HEK293 (cell line): ENCODE data around the gene CSDE1.

Source experiments
- KLF17 ChIP-seq: fragments of 450-650 bp; formaldehyde crosslinking; IDR thresholded peaks from 2 replicates; pipeline ENCODE4 v1.5.1; 2016; ENCODE audit warnings: missing biosample characterization, missing genetic modification characterization
- KLF9 ChIP-seq: fragments of 450-650 bp; formaldehyde crosslinking; IDR thresholded peaks from 2 replicates; pipeline ENCODE4 v1.5.1; 2016; ENCODE audit warnings: missing biosample characterization, missing genetic modification characterization, low read depth
- MZF1 ChIP-seq: fragments of 450-650 bp; formaldehyde crosslinking; IDR thresholded peaks from 2 replicates; pipeline ENCODE4 v1.5.1; 2017; ENCODE audit warnings: missing biosample characterization, missing genetic modification characterization, borderline replicate concordance
- PBX3 ChIP-seq: sonication (generic); formaldehyde crosslinking; IDR thresholded peaks from 2 replicates; pipeline ENCODE4 v1.8.1; 2022; ENCODE audit warnings: mild to moderate bottlenecking, moderate library complexity, missing genetic modification reagents
- PRDM4 ChIP-seq: fragments of 450-650 bp; formaldehyde crosslinking; IDR thresholded peaks from 2 replicates; pipeline ENCODE4 v1.5.1; 2017; ENCODE audit warnings: missing biosample characterization, missing genetic modification characterization
- RBAK ChIP-seq: fragments of 450-650 bp; formaldehyde crosslinking; IDR thresholded peaks from 2 replicates; pipeline ENCODE4 v1.5.1; 2016; ENCODE audit warnings: missing biosample characterization, missing genetic modification characterization
- SALL2 ChIP-seq: fragments of 450-650 bp; formaldehyde crosslinking; IDR thresholded peaks from 2 replicates; pipeline ENCODE4 v1.5.0; 2017; ENCODE audit warnings: missing biosample characterization, mild to moderate bottlenecking, missing genetic modification characterization, borderline replicate concordance
- TCF7L2 ChIP-seq: IDR thresholded peaks from 2 replicates; pipeline ENCODE4 v1.6.1; 2011; ENCODE audit warnings: low read depth, mild to moderate bottlenecking, inconsistent platforms, low read length, moderate library complexity, borderline replicate concordance
- TRIM28 ChIP-seq: IDR thresholded peaks from 2 replicates; pipeline ENCODE4 v1.6.1; 2011; ENCODE audit warnings: low read length, control low read depth, borderline replicate concordance
- YY2 ChIP-seq: fragments of 450-650 bp; formaldehyde crosslinking; IDR thresholded peaks from 2 replicates; pipeline ENCODE4 v1.5.1; 2016; ENCODE audit warnings: missing biosample characterization, missing genetic modification characterization
- ZBTB11 ChIP-seq: fragments of 450-650 bp; formaldehyde crosslinking; conservative IDR thresholded peaks from 2 replicates; pipeline ENCODE4 v1.5.1; 2016; ENCODE audit warnings: low read depth, missing biosample characterization, missing genetic modification characterization
- ZBTB17 ChIP-seq: fragments of 450-650 bp; formaldehyde crosslinking; IDR thresholded peaks from 2 replicates; pipeline ENCODE4 v1.5.1; 2016; ENCODE audit warnings: missing biosample characterization, missing genetic modification characterization
- ZBTB48 ChIP-seq: fragments of 450-650 bp; formaldehyde crosslinking; IDR thresholded peaks from 2 replicates; pipeline ENCODE4 v1.5.1; 2016; ENCODE audit warnings: missing biosample characterization, missing genetic modification characterization
- ZFP69B ChIP-seq: fragments of 450-650 bp; formaldehyde crosslinking; IDR thresholded peaks from 2 replicates; pipeline ENCODE4 v1.5.1; 2016; ENCODE audit warnings: missing biosample characterization, missing genetic modification characterization
- ZNF155 ChIP-seq: fragments of 450-650 bp; formaldehyde crosslinking; IDR thresholded peaks from 2 replicates; pipeline ENCODE4 v1.5.1; 2016; ENCODE audit warnings: missing biosample characterization, missing genetic modification characterization
- ZNF174 ChIP-seq: fragments of 450-650 bp; formaldehyde crosslinking; IDR thresholded peaks from 2 replicates; pipeline ENCODE4 v1.5.0; 2017; ENCODE audit warnings: missing biosample characterization, mild to moderate bottlenecking, missing genetic modification characterization
- ZNF37A ChIP-seq: fragments of 450-650 bp; IDR thresholded peaks from 2 replicates; pipeline ENCODE4 v1.5.1; 2018; ENCODE audit warnings: missing biosample characterization, missing genetic modification characterization
- ZNF398 ChIP-seq: fragments of 450-650 bp; formaldehyde crosslinking; IDR thresholded peaks from 2 replicates; pipeline ENCODE4 v1.5.1; 2017; ENCODE audit warnings: missing biosample characterization, missing genetic modification characterization
- ZNF433 ChIP-seq: fragments of 450-650 bp; formaldehyde crosslinking; IDR thresholded peaks from 2 replicates; pipeline ENCODE4 v1.5.1; 2016; ENCODE audit warnings: missing biosample characterization, missing genetic modification characterization, low read depth
- ZNF501 ChIP-seq: fragments of 450-650 bp; formaldehyde crosslinking; IDR thresholded peaks from 2 replicates; pipeline ENCODE4 v1.5.1; 2016; ENCODE audit warnings: missing biosample characterization, missing genetic modification characterization
- ZNF521 ChIP-seq: fragments of 450-650 bp; formaldehyde crosslinking; IDR thresholded peaks from 2 replicates; pipeline ENCODE4 v1.5.1; 2017; ENCODE audit warnings: missing biosample characterization, mild to moderate bottlenecking, missing genetic modification characterization
- ZNF548 ChIP-seq: fragments of 450-650 bp; formaldehyde crosslinking; IDR thresholded peaks from 2 replicates; pipeline ENCODE4 v1.5.1; 2016; ENCODE audit warnings: missing biosample characterization, missing genetic modification characterization
- ZNF580 ChIP-seq: fragments of 450-650 bp; formaldehyde crosslinking; IDR thresholded peaks from 2 replicates; pipeline ENCODE4 v1.5.1; 2016; ENCODE audit warnings: missing biosample characterization, missing genetic modification characterization
- ZNF610 ChIP-seq: fragments of 450-650 bp; formaldehyde crosslinking; IDR thresholded peaks from 2 replicates; pipeline ENCODE4 v1.5.1; 2016; ENCODE audit warnings: missing biosample characterization, missing genetic modification characterization, borderline replicate concordance
- ZNF76 ChIP-seq: fragments of 450-650 bp; formaldehyde crosslinking; IDR thresholded peaks from 2 replicates; pipeline ENCODE4; 2016; ENCODE audit warnings: low read depth, missing biosample characterization, missing genetic modification characterization, borderline replicate concordance
- ZNF792 ChIP-seq: fragments of 450-650 bp; formaldehyde crosslinking; IDR thresholded peaks from 2 replicates; pipeline ENCODE4 v1.5.1; 2016; ENCODE audit warnings: missing biosample characterization, missing genetic modification characterization
- ZSCAN5A ChIP-seq: fragments of 450-650 bp; formaldehyde crosslinking; IDR thresholded peaks from 2 replicates; pipeline ENCODE4 v1.5.1; 2016; ENCODE audit warnings: missing biosample characterization, missing genetic modification characterization

CSDE1 gene

GRCh38 chr1:114780344-114781226 is 22.8 kb upstream of the CSDE1 start, which contains the start of gene SIKE1 (continued):
- TF ChIP-seq MZF1 (tag by site-specific recombination): no peak
- peak; percentile 30; the same call in 1 of the 2 replicates for TF ChIP-seq ZNF610 (tag by site-specific recombination)
- TF ChIP-seq ZNF792 (tag by site-specific recombination): no peak
- no peak for TF ChIP-seq KLF17 (tag by site-specific recombination)
- no peak for TF ChIP-seq YY2 (tag by site-specific recombination)
- peak; percentile 84 for TF ChIP-seq ZNF580 (tag by site-specific recombination)
- no peak for TF ChIP-seq KLF9 (tag by site-specific recombination)
- TF ChIP-seq ZBTB11 (tag by site-specific recombination): peak; percentile 83
- no peak for TF ChIP-seq ZNF521 (tag by site-specific recombination)
- TF ChIP-seq PBX3 (CRISPR knock-in tag): no peak
- peak; percentile 69; the same call in 1 of the 2 replicates for TF ChIP-seq TRIM28
- TF ChIP-seq ZBTB17 (tag by site-specific recombination): peak; percentile 98
- no peak for TF ChIP-seq SALL2 (tag by site-specific recombination)
- peak; percentile 84 for TF ChIP-seq ZBTB48 (tag by site-specific recombination)
- TF ChIP-seq ZNF433: no peak
- peak; percentile 82 for TF ChIP-seq ZNF501 (tag by site-specific recombination)
- TF ChIP-seq ZNF174 (tag by site-specific recombination): no peak
- TF ChIP-seq PRDM4 (tag by site-specific recombination): no peak
- no peak for TF ChIP-seq ZFP69B (tag by site-specific recombination)
- no peak for TF ChIP-seq ZNF155 (tag by site-specific recombination)
- TF ChIP-seq ZNF548 (tag by site-specific recombination): no peak
- no peak for TF ChIP-seq ZNF398 (tag by site-specific recombination)
- TF ChIP-seq TCF7L2: no peak
- no peak for TF ChIP-seq RBAK (tag by site-specific recombination)
- TF ChIP-seq ZNF37A (tag by site-specific recombination): no peak
- TF ChIP-seq ZNF76 (tag by site-specific recombination): peak; percentile 88
- no peak for TF ChIP-seq ZSCAN5A (tag by site-specific recombination)
